HepG2 (cell line): ENCODE results near the gene CDT1. TPM values are rescaled to one million over a fixed set of nuclear protein-coding genes. Genes with fewer than 3 reads are reported as not detected.

Source experiments
- GTF2F1 ChIP-seq: fragments of 150-350 bp; IDR thresholded peaks from 2 replicates; pipeline ENCODE4 v1.6.1; 2014; ENCODE audit warnings: low read length
- HHEX ChIP-seq: IDR thresholded peaks from 2 replicates; pipeline ENCODE4 v1.6.1; 2016; ENCODE audit warnings: control low read depth
- MIER2 ChIP-seq: IDR thresholded peaks from 2 replicates; pipeline ENCODE4 v1.6.1; 2016; ENCODE audit warnings: missing biosample characterization, missing genetic modification reagents
- NFRKB ChIP-seq: fragments of 450-650 bp; IDR thresholded peaks from 2 replicates; pipeline ENCODE4 v1.6.1; 2017
- PTBP1 ChIP-seq: fragments of 200-400 bp; formaldehyde crosslinking; IDR thresholded peaks from 2 replicates; pipeline ENCODE4 v1.6.1; 2018; ENCODE audit warnings: low read length, low read depth; ENCODE audit not compliant: poor library complexity, severe bottlenecking
- TP53 ChIP-seq: sonication (generic); formaldehyde crosslinking; conservative IDR thresholded peaks from 2 replicates; pipeline ENCODE4 v1.4.0; 2020; ENCODE audit warnings: missing genetic modification reagents
- ZNF121 ChIP-seq: sonication (generic); formaldehyde crosslinking; IDR thresholded peaks from 2 replicates; pipeline ENCODE4 v1.5.0; 2020; ENCODE audit warnings: mild to moderate bottlenecking, missing genetic modification reagents
- ZNF484 ChIP-seq: sonication (generic); formaldehyde crosslinking; IDR thresholded peaks from 2 replicates; pipeline ENCODE4 v1.5.1; 2020; ENCODE audit warnings: mild to moderate bottlenecking, low read depth, missing genetic modification reagents, borderline replicate concordance
- polyA plus RNA-seq, 8 experiments: library from polyadenylated mRNA; depleted of rRNA in 3 of 8; stranded (reverse) in 7 of 8; unstranded in 1 of 8; fragments of >200 nt; fragmentation: Illumina TruSeq in 4 of 8; extraction: Trizol in 4 of 8; gene quantifications; 2 replicates each; pipeline versions ENCODE4 v1.2.1 to v1.2.3, GENCODE V29; 2011 to 2016; ENCODE audit warnings: low read depth in 4 of 8, missing spikeins in 1 of 8, mixed read lengths in 1 of 8; ENCODE audit not compliant: insufficient read depth in 1 of 8
- total RNA-seq, 5 experiments: library from RNA; depleted of rRNA; stranded (reverse); fragments of >200 nt; fragmentation: Illumina TruSeq; extraction: Trizol; gene quantifications; 2 replicates each; pipeline ENCODE4 v1.2.3, GENCODE V29; 2016; ENCODE audit warnings: low read depth in 1 of 5
- TF ChIP-seq, protein P1 (sequence below): sonication (generic); formaldehyde crosslinking; IDR thresholded peaks from 2 replicates; pipeline ENCODE4 v1.4.0; 2020; ENCODE audit warnings: missing genetic modification reagents, borderline replicate concordance
- TF ChIP-seq, protein P2 (sequence below): sonication (generic); formaldehyde crosslinking; IDR thresholded peaks from 2 replicates; pipeline ENCODE4 v1.5.0; 2020; ENCODE audit warnings: mild to moderate bottlenecking, missing genetic modification reagents, borderline replicate concordance
- TF ChIP-seq, protein P3 (sequence below), 2 experiments: fragments of 450-650 bp in 1 of 2; sonication (generic) in 1 of 2; formaldehyde crosslinking in 1 of 2; IDR thresholded peaks; 2 replicates each; pipeline versions ENCODE4 v1.6.1 to v1.8.0; 2016 to 2022; ENCODE audit warnings: antibody characterized with exemption in 1 of 2, mild to moderate bottlenecking in 1 of 2, missing genetic modification reagents in 1 of 2

CDT1 gene
- total and polyA plus RNA-seq, 2 of the 13 experiments (the other 11 are each of a cell fraction or from before 2014, with no cell fraction given), result 23.1 to 23.8 TPM

GRCh38 chr16:88759245-88759975, 44.2 kb upstream of the CDT1 start (continued):
- TF ChIP-seq, protein P1, sequence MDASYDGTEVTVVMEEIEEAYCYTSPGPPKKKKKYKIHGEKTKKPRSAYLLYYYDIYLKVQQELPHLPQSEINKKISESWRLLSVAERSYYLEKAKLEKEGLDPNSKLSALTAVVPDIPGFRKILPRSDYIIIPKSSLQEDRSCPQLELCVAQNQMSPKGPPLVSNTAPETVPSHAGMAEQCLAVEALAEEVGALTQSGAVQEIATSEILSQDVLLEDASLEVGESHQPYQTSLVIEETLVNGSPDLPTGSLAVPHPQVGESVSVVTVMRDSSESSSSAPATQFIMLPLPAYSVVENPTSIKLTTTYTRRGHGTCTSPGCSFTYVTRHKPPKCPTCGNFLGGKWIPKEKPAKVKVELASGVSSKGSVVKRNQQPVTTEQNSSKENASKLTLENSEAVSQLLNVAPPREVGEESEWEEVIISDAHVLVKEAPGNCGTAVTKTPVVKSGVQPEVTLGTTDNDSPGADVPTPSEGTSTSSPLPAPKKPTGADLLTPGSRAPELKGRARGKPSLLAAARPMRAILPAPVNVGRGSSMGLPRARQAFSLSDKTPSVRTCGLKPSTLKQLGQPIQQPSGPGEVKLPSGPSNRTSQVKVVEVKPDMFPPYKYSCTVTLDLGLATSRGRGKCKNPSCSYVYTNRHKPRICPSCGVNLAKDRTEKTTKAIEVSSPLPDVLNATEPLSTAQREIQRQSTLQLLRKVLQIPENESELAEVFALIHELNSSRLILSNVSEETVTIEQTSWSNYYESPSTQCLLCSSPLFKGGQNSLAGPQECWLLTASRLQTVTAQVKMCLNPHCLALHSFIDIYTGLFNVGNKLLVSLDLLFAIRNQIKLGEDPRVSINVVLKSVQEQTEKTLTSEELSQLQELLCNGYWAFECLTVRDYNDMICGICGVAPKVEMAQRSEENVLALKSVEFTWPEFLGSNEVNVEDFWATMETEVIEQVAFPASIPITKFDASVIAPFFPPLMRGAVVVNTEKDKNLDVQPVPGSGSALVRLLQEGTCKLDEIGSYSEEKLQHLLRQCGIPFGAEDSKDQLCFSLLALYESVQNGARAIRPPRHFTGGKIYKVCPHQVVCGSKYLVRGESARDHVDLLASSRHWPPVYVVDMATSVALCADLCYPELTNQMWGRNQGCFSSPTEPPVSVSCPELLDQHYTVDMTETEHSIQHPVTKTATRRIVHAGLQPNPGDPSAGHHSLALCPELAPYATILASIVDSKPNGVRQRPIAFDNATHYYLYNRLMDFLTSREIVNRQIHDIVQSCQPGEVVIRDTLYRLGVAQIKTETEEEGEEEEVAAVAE (CRISPR knock-in tag), result no peak
- TF ChIP-seq ZNF484 (CRISPR knock-in tag), result no peak
- peak; percentile 81; the same call in 1 of the 2 replicates for TF ChIP-seq MIER2 (CRISPR knock-in tag)
- peak; percentile 67 for TF ChIP-seq ZNF121 (CRISPR knock-in tag)
- TF ChIP-seq HHEX, result no peak
- TF ChIP-seq PTBP1, result no peak
- TF ChIP-seq, protein P2, sequence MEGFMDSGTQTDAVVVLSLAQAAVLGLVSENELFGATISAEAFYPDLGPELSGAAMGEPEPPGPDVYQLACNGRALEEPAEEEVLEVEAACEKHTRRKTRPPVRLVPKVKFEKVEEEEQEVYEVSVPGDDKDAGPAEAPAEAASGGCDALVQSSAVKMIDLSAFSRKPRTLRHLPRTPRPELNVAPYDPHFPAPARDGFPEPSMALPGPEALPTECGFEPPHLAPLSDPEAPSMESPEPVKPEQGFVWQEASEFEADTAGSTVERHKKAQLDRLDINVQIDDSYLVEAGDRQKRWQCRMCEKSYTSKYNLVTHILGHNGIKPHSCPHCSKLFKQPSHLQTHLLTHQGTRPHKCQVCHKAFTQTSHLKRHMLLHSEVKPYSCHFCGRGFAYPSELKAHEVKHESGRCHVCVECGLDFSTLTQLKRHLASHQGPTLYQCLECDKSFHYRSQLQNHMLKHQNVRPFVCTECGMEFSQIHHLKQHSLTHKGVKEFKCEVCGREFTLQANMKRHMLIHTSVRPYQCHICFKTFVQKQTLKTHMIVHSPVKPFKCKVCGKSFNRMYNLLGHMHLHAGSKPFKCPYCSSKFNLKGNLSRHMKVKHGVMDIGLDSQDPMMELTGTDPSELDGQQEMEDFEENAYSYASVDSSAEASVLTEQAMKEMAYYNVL (CRISPR knock-in tag), result peak; percentile 59
- TF ChIP-seq NFRKB, result no peak
- TF ChIP-seq, protein P3, sequence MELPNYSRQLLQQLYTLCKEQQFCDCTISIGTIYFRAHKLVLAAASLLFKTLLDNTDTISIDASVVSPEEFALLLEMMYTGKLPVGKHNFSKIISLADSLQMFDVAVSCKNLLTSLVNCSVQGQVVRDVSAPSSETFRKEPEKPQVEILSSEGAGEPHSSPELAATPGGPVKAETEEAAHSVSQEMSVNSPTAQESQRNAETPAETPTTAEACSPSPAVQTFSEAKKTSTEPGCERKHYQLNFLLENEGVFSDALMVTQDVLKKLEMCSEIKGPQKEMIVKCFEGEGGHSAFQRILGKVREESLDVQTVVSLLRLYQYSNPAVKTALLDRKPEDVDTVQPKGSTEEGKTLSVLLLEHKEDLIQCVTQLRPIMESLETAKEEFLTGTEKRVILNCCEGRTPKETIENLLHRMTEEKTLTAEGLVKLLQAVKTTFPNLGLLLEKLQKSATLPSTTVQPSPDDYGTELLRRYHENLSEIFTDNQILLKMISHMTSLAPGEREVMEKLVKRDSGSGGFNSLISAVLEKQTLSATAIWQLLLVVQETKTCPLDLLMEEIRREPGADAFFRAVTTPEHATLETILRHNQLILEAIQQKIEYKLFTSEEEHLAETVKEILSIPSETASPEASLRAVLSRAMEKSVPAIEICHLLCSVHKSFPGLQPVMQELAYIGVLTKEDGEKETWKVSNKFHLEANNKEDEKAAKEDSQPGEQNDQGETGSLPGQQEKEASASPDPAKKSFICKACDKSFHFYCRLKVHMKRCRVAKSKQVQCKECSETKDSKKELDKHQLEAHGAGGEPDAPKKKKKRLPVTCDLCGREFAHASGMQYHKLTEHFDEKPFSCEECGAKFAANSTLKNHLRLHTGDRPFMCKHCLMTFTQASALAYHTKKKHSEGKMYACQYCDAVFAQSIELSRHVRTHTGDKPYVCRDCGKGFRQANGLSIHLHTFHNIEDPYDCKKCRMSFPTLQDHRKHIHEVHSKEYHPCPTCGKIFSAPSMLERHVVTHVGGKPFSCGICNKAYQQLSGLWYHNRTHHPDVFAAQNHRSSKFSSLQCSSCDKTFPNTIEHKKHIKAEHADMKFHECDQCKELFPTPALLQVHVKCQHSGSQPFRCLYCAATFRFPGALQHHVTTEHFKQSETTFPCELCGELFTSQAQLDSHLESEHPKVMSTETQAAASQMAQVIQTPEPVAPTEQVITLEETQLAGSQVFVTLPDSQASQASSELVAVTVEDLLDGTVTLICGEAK (IDR thresholded peaks at IDR 0.05), result no peak
- TF ChIP-seq, protein P3 (CRISPR knock-in tag; IDR thresholded peaks at IDR 0.05), result peak; percentile 62
- 0 out of 2 replicates have a peak, but pooled peaks have one; percentile 30 for TF ChIP-seq GTF2F1
- TF ChIP-seq TP53 (CRISPR knock-in tag), result no peak
